ENCODE results near the gene NOP16.

- no peak for TF ChIP-seq POLR2AphosphoS5 (IDR thresholded peaks at IDR 0.05)
- no peak for TF ChIP-seq CTCF (IDR thresholded peaks at IDR 0.05)
- TF ChIP-seq POLR2A (IDR thresholded peaks at IDR 0.05): no peak
Measured at GRCh38 chr5:176394881-176395675, 6.7 kb upstream of the NOP16 start.
